DOHH2 (cell line): Measurements from ENCODE around the gene GPR3.

Experiments
- H3F3A ChIP-seq: fragments of 200-600 bp; sonication (generic), shearing (Covaris generic); 2 replicates; pipeline ENCODE4 v1.6.0; 2016; ENCODE audit warnings: antibody characterized with exemption, mild to moderate bottlenecking; ENCODE audit not compliant: control insufficient read depth, insufficient read depth
- H3K27ac ChIP-seq: fragments of 200-600 bp; sonication (generic); 2 replicates; pipeline ENCODE4 v1.5.1; 2014; ENCODE audit warnings: low read depth, mild to moderate bottlenecking, low read length, moderate library complexity
- H3K27me3 ChIP-seq: fragments of 200-600 bp; sonication (generic); 2 replicates; pipeline ENCODE4 v1.6.1; 2014; ENCODE audit warnings: mild to moderate bottlenecking, low read length, mixed read lengths; ENCODE audit not compliant: control insufficient read depth
- H3K36me3 ChIP-seq: fragments of 200-600 bp; sonication (generic); 2 replicates; pipeline ENCODE4 v1.6.1; 2014; ENCODE audit warnings: mild to moderate bottlenecking, low read length, moderate library complexity, mixed read lengths; ENCODE audit not compliant: control insufficient read depth
- H3K4me1 ChIP-seq: fragments of 200-600 bp; sonication (generic); 2 replicates; pipeline ENCODE4 v1.6.1; 2014; ENCODE audit warnings: mild to moderate bottlenecking, low read length, mixed read lengths; ENCODE audit not compliant: control insufficient read depth
- H3K4me2 ChIP-seq: fragments of 200-600 bp; sonication (generic); 2 replicates; pipeline ENCODE4 v1.6.0; 2014; ENCODE audit warnings: mild to moderate bottlenecking, low read length, moderate library complexity
- H3K4me3 ChIP-seq: fragments of 200-600 bp; sonication (generic); 2 replicates; pipeline ENCODE4 v1.5.1; 2014; ENCODE audit warnings: mild to moderate bottlenecking, low read length, mixed read lengths
- H3K79me2 ChIP-seq: fragments of 200-600 bp; sonication (generic); 2 replicates; pipeline ENCODE4 v1.6.1; 2014; ENCODE audit warnings: mild to moderate bottlenecking, low read length, mixed read lengths; ENCODE audit not compliant: control insufficient read depth
- H3K9me2 ChIP-seq: fragments of 200-600 bp; sonication (generic); replicated peaks from 2 replicates; pipeline ENCODE4 v1.6.1; 2014; ENCODE audit warnings: mild to moderate bottlenecking, low read length, mixed read lengths; ENCODE audit not compliant: control insufficient read depth
- H3K9me3 ChIP-seq: fragments of 200-600 bp; sonication (generic); 2 replicates; pipeline ENCODE4 v1.6.1; 2014; ENCODE audit warnings: antibody characterized with exemption, low read length, mixed read lengths; ENCODE audit not compliant: control insufficient read depth, insufficient read depth
- H4K20me1 ChIP-seq: fragments of 200-600 bp; sonication (generic); 2 replicates; pipeline ENCODE4 v1.6.0; 2014; ENCODE audit warnings: low read depth, mild to moderate bottlenecking, antibody characterized with exemption, low read length, moderate library complexity; ENCODE audit not compliant: control insufficient read depth, insufficient read depth
- CTCF ChIP-seq: fragments of 200-600 bp; sonication (generic); IDR thresholded peaks from one replicate; pipeline ENCODE4 v1.5.1; 2014; ENCODE audit warnings: antibody characterized with exemption, mild to moderate bottlenecking, low read depth, low read length; ENCODE audit not compliant: poor library complexity, severe bottlenecking
- EZH2phosphoT487 ChIP-seq: fragments of 200-600 bp; sonication (generic); IDR thresholded peaks from 2 replicates; pipeline ENCODE4 v1.6.1; 2017; ENCODE audit warnings: borderline replicate concordance, mild to moderate bottlenecking, antibody characterized with exemption, low read length, moderate library complexity, mixed read lengths

The GPR3 gene

GRCh38 chr1:27408151-27408550, 15.7 kb downstream of the GPR3 start:
- H4K20me1 ChIP-seq: no peaks in the 10 kb centered on the region
- TF ChIP-seq CTCF (no peak), EZH2phosphoT487 (no peak)
- no peaks in the 10 kb centered on the region for H3K79me2 ChIP-seq
- H3K4me2 ChIP-seq: no peak overlapping the region
- no peaks in the 10 kb centered on the region for H3K9me3 ChIP-seq
- H3K27ac ChIP-seq: no peak overlapping the region
- H3K9me2 ChIP-seq: no peaks in the 10 kb centered on the region
- peaks cover 38% of the 10 kb centered on the region for H3K36me3 ChIP-seq
- no peaks in the 10 kb centered on the region for H3K27me3 ChIP-seq
- H3K4me1 ChIP-seq: peaks cover 14% of the 10 kb centered on the region
- H3F3A ChIP-seq: no peaks in the 10 kb centered on the region
- no peak overlapping the region for H3K4me3 ChIP-seq

- H3K4me2 ChIP-seq: no peak overlapping the region
- no peak overlapping the region for H3K4me3 ChIP-seq
- no peaks in the 10 kb centered on the region for H3K9me3 ChIP-seq
- TF ChIP-seq CTCF: no peak
- no peak for TF ChIP-seq EZH2phosphoT487
- H3K27me3 ChIP-seq: no peaks in the 10 kb centered on the region
- peaks cover 53% of the 10 kb centered on the region for H3K36me3 ChIP-seq
- H3K27ac ChIP-seq: no peak overlapping the region
- no peaks in the 10 kb centered on the region for H3F3A ChIP-seq
- no peaks in the 10 kb centered on the region for H3K79me2 ChIP-seq
- no peaks in the 10 kb centered on the region for H3K4me1 ChIP-seq
- H4K20me1 ChIP-seq: no peaks in the 10 kb centered on the region
- no peaks in the 10 kb centered on the region for H3K9me2 ChIP-seq
Observed at GRCh38 chr1:27409669-27410068, 17.2 kb downstream of the GPR3 start.

GRCh38 chr1:27410709-27411108, 18.3 kb downstream of the GPR3 start:
- no peaks in the 10 kb centered on the region for H3K79me2 ChIP-seq
- TF ChIP-seq EZH2phosphoT487 (no peak), CTCF (no peak)
- H3K27ac ChIP-seq: no peak overlapping the region
- no peaks in the 10 kb centered on the region for H3K4me1 ChIP-seq
- no peak overlapping the region for H3K4me3 ChIP-seq
- H3K9me3 ChIP-seq: no peaks in the 10 kb centered on the region
- no peaks in the 10 kb centered on the region for H4K20me1 ChIP-seq
- no peaks in the 10 kb centered on the region for H3F3A ChIP-seq
- peaks cover 64% of the 10 kb centered on the region for H3K36me3 ChIP-seq
- no peaks in the 10 kb centered on the region for H3K9me2 ChIP-seq
- H3K27me3 ChIP-seq: no peaks in the 10 kb centered on the region
- H3K4me2 ChIP-seq: no peak overlapping the region

GRCh38 chr1:27412502-27412901, 20.1 kb downstream of the GPR3 start:
- no peaks in the 10 kb centered on the region for H3K9me2 ChIP-seq
- H3K9me3 ChIP-seq: no peaks in the 10 kb centered on the region
- no peak overlapping the region for H3K4me2 ChIP-seq
- H3K27me3 ChIP-seq: no peaks in the 10 kb centered on the region
- H4K20me1 ChIP-seq: no peaks in the 10 kb centered on the region
- 0 out of 2 replicates have a peak, but pooled peaks cover 3% of the 10 kb centered on the region for H3K4me1 ChIP-seq
- no peaks in the 10 kb centered on the region for H3F3A ChIP-seq
- H3K36me3 ChIP-seq: peaks cover 77% of the 10 kb centered on the region
- H3K27ac ChIP-seq: no peak overlapping the region
- H3K79me2 ChIP-seq: no peaks in the 10 kb centered on the region
- TF ChIP-seq EZH2phosphoT487: no peak
- no peak for TF ChIP-seq CTCF
- no peak overlapping the region for H3K4me3 ChIP-seq
